Measurements from ENCODE around the gene IRF2BPL.

Gene IRF2BPL

DNA sequence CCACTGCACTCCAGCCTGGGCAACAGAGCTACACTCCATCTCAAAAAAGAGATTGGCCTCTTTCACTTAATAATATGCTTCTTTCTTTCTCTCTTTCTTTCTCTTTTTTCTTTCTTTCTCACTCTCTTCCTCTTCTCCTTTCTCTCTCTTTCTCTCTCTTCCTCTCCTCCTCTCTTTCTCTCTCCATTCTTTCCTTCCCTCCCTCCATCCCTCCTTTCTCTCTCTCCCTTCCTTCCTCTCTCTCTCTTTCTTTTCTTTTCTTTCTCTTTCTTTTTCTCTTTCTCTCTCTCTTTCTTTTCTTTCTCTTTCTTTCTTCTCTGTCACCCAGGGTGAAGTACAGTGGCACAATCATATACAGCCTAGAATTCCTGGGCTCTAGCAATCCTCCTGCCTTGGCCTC is 38.4 kb downstream of the IRF2BPL start:
- DNase-seq (ENCODE audit: low read depth): no peak
- TF ChIP-seq, protein P1, sequence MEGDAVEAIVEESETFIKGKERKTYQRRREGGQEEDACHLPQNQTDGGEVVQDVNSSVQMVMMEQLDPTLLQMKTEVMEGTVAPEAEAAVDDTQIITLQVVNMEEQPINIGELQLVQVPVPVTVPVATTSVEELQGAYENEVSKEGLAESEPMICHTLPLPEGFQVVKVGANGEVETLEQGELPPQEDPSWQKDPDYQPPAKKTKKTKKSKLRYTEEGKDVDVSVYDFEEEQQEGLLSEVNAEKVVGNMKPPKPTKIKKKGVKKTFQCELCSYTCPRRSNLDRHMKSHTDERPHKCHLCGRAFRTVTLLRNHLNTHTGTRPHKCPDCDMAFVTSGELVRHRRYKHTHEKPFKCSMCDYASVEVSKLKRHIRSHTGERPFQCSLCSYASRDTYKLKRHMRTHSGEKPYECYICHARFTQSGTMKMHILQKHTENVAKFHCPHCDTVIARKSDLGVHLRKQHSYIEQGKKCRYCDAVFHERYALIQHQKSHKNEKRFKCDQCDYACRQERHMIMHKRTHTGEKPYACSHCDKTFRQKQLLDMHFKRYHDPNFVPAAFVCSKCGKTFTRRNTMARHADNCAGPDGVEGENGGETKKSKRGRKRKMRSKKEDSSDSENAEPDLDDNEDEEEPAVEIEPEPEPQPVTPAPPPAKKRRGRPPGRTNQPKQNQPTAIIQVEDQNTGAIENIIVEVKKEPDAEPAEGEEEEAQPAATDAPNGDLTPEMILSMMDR (IDR thresholded peaks at IDR 0.05; ENCODE audit: control insufficient read depth, extremely low read depth, insufficient read depth): no peak
- H3K4me3 ChIP-seq (ENCODE audit: low read depth, low read length): no peak overlapping the region

DNA sequence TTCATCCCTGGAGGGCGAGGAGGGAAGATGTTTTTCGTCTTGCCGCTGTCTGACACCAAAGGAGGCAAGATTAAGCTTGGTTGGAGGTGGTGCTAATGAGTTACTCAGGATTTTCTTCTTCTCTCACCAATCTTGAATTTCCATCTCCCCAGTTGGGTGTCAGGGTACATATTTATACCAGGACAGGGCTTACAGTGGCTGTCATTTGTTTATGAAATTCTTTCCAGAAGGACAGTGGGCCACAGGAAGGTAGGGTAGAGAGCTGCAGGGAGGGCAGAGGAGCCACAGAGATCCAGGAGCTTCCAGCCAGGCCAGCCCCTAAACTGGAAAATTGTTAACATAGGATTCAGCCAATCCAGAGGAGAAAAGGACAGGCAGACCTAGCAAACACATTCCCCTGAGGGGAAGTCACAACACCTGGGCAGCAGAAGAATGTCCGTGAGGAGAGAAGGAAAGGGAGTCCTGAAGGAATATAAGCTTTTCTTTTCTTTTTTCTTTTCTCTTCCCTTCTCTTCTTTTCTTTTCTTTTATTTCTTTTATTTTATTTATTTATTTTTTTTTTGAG is 40.5 kb downstream of the IRF2BPL start:
- DNase-seq (ENCODE audit: low read depth): no peak
- H3K4me3 ChIP-seq (ENCODE audit: low read depth, low read length): no peak overlapping the region
- TF ChIP-seq, protein P1 (IDR thresholded peaks at IDR 0.05; ENCODE audit: control insufficient read depth, extremely low read depth, insufficient read depth): no peak

DNA sequence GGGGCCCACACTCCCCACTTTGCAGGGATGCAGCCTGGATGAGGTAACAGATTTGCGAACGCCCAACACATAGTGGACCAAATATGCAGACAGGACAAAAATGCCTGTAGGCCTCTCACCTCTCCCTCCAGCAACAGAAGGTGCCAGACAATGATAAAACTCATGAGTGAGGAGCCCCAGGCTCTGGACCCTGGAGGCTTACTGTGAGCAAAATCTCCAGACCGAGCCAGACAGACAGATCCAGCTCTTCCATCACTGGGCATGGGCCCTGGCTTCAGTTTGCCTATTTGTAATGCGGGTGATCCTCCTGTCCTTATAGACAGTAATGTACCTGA is 42.3 kb downstream of the IRF2BPL start:
- DNase-seq (ENCODE audit: low read depth): no peak
- H3K4me3 ChIP-seq (ENCODE audit: low read depth, low read length): no peak overlapping the region
- TF ChIP-seq, protein P1 (IDR thresholded peaks at IDR 0.05; ENCODE audit: control insufficient read depth, extremely low read depth, insufficient read depth): no peak

DNA sequence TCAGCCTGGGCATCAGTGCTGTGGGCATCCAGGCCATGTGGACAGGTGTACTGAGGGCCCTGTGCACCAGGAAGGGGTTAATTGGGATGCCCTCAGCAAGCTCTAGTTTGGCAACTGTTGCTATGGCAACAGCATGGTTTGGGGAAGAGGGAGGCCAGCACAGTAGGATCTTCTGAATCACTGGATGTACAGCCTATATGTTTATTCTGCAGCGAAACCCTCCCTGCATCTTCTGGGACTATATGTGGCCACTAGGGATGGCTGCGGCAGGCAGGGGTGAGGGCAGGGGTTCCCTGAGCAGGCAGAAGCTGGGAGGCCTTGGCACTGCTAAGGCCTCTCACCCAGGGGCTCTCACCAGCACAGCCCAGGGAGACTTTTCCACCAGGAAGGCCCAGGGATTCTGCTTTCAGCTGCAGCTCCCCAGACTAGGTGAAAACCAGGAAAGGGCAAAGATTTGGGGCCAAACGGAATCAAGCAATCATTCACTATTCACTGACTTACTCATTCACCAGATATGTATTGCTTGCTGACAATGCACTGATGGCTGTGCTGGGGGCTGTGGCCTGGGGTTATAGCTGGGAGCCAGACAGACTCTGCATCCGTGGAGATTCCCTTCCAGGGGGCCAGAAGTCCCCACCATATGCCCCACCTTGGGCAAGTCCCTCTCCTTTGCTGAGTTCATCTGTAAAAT is 42.8 kb downstream of the IRF2BPL start:
- H3K4me3 ChIP-seq (ENCODE audit: low read depth, low read length): no peak overlapping the region
- TF ChIP-seq, protein P1 (IDR thresholded peaks at IDR 0.05; ENCODE audit: control insufficient read depth, extremely low read depth, insufficient read depth): no peak
- DNase-seq (ENCODE audit: low read depth): no peak

DNA sequence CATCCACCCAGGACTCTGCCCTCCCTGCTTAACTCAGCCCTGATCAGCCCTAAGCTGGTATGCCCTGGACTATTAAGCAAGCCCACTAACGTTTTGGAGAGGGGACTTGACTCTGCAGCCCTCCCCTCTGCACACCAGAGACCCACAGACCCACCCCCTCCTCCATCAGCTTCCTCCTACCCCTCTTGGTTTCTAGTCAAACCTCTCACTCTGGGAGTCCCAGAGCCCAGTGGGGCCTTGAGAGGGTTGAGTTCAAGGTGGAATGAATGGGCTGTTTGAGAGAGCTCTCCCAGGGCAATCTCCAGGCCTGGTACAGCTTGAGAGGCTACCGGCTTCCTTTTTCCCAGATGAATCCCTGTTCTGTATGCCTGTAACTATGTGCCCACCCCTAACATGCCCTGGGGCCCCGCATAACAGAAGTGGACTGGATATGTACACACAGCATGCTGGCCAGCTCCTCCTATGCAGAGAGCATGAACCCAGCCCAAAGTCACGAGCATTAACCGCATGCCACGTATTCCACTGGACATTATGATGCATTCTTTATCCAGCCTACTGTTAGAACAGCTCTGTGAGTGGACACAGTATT is 43.6 kb downstream of the IRF2BPL start:
- TF ChIP-seq, protein P1 (IDR thresholded peaks at IDR 0.05; ENCODE audit: control insufficient read depth, extremely low read depth, insufficient read depth): no peak
- H3K4me3 ChIP-seq (ENCODE audit: low read depth, low read length): no peak overlapping the region
- DNase-seq (ENCODE audit: low read depth): no peak

DNA sequence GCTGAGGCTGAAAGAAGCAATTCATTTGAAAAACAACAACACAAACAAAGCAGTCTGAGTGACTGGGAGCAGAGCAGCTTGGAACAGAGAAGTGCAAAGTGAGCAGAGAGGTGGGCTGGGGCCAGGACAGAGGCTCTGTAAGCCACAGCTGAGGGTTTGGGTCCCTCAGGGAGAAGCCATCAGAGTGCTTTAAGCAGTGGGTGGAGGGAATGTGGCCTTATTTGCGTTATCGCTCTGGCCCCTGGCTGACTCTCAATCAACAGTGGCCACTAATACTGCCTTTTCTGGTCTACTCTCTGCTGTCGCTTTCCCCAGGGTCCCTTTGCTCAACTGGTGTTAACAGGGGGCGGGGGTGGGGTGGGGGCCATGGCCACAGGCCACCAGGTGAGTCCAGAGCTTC is 44.2 kb downstream of the IRF2BPL start:
- TF ChIP-seq, protein P1 (IDR thresholded peaks at IDR 0.05; ENCODE audit: control insufficient read depth, extremely low read depth, insufficient read depth): no peak
- no peak overlapping the region for H3K4me3 ChIP-seq (ENCODE audit: low read depth, low read length)
- DNase-seq (ENCODE audit: low read depth): no peak

Data from LNCaP clone FGC (cell line).